Measurements from ENCODE around the gene ADARB2. TPM values are rescaled to one million over a fixed set of nuclear protein-coding genes. Genes with fewer than 3 reads are reported as not detected.
"Not testable (repeated sequence)": the region's sequence is repeated elsewhere in the genome, so short reads cannot be mapped to it uniquely, and the experiment has no call there.

Gene ADARB2
- total RNA-seq, 1 experiment from 2014 or later = 0.11 TPM

DNA sequence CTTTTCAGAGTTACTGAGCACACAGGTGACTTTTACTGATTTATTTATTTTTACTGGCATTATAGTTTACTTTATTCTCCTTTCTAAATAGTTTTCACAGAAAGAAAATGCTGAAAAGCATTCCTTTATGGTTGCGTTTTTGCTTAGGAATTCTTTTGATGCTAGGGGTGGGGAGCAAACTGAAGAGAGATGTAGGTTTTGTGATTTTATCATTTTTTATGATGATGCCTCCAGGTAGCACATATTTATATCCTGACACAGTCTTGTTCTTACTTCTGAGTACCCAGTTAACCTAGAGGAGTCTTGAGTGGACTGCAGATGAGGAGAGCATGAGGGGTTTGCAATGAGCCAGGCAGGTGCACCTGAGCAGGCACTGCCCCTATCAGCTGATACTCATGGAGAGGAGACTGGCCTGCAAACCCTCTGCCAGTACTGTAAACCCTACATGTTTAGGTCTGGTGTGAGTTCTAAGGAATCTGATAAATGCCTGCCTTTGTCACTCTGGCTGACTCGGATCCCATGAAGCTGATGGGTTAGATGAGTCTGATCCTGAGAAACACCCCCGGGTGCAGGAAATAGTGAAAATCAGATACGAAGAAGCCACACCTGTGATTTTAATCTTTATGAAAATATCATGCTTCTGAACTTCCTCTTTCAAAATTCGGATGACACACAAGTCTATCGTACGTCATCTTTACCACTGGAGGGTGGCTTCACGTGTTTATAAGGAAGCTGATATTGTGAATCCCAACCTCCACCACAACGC lies 378.3 kb downstream of the ADARB2 start:
- DNase-seq (ENCODE audit: low read depth) = peak; percentile 29

DNA sequence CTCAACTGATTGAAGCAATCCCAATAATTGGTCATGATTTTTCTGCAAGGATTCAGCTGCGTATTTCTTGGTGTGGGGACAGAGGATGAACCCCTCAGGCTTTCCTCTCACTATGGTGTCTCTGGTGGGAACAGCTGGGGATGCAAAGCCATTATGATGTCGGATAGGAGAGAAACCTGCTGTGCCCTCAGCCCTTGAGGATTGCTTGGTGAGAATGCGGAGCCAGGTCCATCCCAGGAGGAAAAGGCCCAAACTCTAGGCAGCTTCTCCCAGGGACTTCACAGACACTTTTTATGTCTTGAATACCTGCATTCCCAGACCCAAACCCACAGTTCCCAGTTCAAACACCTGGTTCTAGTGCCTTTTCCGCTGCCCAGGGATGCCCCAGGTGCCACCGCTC lies 379.2 kb downstream of the ADARB2 start:
- DNase-seq (ENCODE audit: low read depth) = no peak

DNA sequence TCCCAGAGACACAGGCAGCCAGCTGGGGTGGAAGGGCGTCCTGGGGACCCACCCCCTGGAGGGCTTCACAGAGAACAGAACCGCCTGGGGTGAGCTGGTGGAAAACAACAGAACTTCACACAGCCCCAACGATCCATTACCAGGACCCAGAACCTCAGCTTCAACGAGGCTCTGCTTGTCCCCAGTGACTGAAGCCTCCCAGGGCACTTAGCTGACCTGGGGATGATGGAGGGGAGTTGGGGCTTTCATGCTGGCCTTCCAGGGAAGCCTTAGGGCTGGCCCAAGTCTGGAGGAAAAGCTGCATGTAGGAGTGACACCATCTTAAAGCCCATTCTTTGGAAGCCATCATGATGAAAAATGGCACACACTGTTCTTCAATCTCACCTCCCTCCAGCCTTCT lies 381.0 kb downstream of the ADARB2 start:
- no peak for DNase-seq (ENCODE audit: low read depth)

DNA sequence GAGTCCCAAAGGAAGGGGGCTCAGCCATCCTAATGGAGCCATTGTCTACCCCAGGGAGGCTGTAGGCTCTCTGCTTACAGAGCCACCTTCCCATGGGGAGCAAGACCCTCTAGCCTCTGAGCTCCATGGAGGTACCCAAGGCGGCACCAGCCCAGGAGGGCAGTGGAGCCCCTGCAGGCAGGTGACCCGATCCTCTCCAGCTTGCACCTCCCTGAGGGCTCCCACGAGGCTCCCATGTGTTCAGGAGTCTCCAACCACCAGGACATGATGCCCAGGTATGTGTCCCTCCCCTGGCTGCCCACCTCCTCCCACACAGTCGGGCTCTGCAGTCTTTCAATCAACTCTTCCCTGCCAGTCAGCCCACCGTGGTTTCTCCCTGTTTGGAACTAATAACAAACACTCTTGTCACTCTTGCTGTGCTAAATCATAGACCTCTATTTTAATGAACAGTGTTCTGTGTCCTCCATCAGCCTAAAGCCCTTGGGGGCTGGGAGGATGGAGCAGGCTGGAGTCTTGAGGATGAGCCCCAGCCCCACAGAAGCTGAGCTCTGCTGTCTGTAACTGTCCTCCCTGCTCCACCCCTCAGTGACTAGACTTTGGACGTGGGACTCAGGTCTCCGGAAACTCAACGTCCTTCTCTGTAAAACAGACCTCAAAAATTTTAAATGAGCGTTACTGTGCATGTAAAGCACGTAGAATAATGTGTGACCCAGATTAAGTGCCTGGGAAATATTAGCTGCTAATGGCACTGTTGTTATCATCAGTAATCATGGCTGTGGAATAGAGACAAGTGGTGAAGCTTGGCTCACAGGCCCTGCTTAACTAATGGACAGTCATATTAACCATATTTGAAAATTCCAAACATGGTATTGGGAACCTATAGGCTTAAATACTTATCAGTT lies 382.3 kb downstream of the ADARB2 start:
- no peak for DNase-seq (ENCODE audit: low read depth)

DNA sequence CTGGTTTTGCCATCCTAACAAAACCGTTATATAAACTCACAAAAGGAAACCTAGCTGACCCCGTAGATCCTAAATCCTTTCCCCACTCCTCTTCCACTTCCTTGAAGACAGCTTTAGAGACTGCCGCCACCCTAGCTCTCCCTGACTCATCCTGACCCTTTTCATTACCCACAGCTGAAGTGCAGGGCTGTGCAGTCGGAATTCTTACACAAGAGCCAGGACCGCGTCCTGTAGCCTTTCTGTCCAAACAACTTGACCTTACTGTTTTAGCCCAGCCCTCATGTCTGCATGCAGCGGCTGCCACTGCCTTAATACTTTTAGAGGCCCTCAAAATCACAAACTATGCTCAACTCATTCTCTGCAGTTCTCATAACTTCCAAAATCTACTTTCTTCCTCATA lies 385.0 kb downstream of the ADARB2 start:
- DNase-seq (ENCODE audit: low read depth) = peak; percentile 17

DNA sequence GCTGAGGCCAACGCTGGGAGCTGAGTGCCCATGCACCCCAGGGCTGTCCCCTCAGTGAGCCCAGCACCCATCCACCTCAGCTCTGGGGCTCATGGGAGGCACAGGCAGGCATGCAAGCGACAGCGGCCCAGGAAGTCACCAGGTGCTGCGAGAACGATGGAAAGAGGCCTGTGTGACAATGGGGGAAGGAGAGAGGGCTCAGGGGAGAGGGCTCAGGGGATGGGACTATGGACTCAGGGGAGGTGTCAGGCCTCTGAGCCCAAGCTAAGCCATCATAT lies 388.6 kb downstream of the ADARB2 start:
- DNase-seq (ENCODE audit: low read depth) = no peak

DNA sequence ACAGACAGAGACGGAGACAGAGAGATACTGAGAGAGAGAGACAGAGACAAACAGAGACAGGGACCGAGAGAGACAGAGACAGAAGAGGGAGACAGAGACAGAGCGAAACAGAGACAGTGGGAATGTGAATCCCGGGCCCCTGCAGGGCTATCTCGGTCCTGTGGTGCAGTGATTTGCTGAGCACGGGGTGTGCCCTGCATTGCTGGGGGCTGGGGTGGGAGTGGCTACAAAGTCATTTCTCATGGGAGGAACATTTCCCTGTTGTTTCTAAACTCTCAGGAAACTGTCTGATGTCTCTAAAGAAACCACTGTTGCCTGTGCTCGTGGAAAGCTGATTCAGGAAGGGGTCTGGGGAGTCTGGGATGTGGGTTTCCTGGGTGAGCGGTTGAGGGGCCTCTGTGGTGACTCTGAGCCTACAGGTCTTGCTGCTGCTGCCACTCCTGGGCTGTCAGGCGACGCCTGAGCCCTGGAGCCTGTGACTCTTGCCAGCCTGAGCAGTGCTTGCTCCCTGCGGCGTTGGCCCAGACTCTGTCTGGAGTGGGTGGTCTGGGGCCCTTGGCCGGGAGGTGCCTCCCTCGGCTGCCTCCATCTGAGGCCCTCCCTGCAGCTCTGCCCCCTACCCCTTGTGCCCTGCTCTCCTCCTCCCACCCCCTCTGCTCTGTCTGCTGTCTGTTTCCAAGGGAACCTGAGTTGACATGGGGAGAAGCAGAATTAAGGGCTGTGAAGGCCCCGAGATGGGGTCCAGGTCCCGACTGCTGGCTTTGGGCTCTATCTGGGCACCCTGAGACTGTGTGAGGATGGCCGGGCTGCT lies 389.2 kb downstream of the ADARB2 start:
- DNase-seq (ENCODE audit: low read depth) = no peak

DNA sequence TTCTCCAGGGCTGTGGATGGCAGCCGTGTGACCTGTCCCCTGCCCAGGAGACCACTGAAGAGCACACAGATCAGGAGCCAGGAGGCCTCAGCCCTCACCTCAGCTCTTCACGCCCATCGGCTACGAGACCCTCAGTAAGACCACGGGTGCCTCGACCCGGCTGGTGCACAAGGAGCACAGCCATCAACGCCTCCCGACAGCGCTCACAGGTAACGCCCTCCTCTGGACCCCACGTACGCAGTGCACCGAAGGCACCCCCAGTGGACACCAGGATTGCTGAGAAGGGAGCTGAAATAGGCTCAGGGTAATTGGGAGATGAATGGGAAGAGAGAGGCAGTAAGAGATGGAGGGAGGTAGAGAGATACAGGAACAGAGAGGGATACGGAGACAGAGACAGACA lies 389.8 kb downstream of the ADARB2 start:
- DNase-seq (ENCODE audit: low read depth) = no peak

DNA sequence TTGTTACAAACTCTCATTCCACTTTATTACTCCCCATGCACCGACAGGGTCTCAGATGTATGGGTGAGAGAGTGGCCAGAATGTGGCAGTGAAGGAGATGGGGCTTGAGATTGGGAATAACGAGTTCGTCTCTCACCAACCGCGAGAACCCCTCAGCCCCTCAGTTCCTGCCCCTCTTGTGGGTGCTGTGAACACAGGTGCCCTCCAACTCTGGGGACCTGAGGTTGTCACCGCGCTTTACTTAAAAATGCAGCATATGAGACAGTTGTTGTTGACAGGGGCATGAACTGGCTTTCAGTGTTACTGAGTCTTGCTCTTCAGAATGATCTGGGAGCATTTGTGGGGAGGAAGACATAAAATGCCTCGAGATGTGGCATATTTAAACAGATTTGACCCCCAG lies 391.1 kb downstream of the ADARB2 start:
- DNase-seq (ENCODE audit: low read depth) = no peak

DNA sequence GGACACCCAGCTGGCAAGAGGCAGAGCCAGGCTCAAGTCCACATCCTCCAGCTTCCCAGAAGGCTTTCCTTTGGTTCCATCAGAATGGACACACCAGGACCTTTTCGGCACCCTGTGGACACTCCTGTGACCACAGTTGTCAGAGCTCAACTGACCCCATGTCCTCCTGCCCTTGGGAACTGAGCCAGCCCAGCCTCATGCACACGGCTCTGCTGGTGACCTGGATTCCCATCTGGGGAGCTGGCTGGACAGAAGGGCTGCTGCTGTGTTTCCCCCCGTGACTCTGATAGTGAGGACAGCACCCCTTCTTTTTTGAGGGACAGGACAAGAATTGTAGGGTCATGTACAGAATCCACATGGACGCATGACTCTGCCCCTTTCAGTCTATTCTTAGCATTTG lies 392.0 kb downstream of the ADARB2 start:
- no peak for DNase-seq (ENCODE audit: low read depth)

DNA sequence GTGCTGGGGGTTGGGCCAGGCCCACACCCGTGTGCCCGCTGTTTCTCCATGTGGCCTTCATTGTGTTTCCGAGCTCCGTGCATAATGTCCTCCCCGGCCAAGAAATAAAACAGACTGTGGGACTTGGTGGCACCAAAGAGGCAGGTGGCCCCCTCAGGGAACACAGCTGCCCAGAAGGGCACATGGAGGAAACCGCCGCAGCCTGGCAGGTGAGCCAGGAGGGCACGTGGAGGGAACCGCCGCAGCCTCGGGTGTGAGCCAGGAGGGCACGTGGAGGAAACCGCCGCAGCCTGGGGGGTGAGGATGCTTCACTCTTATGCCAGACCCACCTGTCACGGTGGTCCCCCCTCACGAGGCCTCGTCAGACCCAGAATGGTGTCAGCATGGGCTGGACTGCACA lies 392.5 kb downstream of the ADARB2 start:
- no peak for DNase-seq (ENCODE audit: low read depth)

DNA sequence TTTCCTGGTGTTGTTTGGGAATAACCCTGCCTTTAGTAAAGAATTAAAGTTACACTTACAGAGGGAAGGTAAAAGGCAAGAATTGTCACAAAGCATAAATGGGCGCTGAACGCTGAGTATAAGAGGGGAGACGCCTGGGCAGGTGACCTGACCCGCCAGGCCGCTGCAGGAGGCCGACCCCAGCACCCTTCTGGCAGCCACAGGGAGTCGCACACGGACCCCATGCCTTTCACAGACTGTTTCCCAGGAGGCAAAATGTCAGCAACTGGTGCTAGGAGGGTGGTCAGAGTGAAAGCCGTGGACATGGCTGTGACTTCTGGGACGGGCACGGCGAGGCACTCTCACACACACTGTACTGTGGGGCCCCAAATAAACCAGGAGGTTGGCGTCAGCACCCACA lies 392.9 kb downstream of the ADARB2 start:
- DNase-seq (ENCODE audit: low read depth) = no peak

DNA sequence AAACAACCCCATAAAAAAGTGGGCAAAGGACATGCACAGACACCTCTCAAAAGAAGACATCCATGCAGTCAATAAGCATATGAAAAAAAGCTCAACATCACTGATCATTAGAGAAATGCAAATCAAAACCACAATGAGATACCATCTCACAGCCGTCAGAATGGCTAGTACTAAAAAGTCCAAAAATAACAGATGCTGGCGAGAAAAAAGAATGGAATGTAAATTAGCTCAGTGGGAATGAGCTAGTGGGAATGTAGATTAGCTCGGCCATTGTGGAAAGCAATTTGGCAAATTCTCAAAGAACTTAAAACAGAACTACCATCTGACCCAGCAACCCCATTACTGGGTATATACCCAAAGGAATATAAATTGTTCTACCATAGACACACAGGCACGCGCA lies 394.1 kb downstream of the ADARB2 start:
- DNase-seq (ENCODE audit: low read depth) = no peak

DNA sequence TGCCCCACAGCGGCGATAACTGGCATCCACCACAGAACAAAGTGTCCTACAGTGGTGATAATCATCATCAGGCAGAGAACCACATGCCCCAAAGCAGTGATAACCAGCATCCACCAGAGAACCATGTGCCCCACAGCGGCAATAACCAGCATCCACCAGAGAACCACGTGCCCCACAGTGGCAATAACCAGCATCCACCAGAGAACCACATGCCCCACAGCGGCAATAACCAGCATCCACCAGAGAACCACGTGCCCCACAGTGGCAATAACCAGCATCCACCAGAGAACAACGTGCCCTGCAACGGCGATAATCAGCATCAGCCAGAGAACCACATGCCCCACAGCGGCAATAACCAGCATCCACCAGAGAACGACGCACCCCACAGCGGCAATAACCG lies 396.3 kb downstream of the ADARB2 start:
- DNase-seq (ENCODE audit: low read depth) = not testable (repeated sequence)

DNA sequence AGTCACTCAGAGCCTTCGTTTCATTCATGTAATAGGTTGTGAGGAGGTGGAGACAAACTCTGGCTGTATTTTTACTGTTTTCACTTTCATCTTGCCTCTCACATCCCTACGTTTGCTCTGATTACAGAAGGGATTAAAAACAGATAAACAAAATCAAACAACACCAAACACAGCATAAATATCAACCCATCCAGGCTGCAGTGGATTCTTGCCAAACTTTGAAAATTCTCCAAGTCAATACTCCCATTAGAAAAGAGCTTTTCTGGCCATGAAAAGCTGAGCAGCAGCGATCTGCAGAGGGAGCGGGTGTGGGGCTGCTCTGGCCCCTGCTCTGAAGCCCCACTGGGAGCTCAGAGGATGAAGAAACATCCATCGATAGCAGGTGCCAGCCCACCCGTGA lies 397.9 kb downstream of the ADARB2 start:
- no peak for DNase-seq (ENCODE audit: low read depth)

DNA sequence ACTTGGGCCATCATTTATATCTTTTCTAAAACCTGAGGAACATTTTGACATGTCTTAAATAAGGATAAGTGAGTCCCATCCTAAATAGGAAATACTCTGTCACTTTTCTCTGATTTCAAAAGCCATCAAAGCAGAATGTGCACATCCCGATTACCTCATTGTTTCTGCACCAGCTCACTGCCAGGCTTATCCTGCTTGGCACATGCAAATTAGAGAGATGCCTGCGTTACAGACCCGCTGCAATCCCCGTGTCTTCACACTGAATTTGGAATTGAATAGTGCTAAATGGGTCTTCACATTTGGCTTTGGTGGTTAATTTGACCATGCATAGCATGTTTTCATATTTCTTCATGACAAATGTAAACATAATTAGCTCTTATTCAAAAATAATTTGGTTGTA lies 401.7 kb downstream of the ADARB2 start:
- DNase-seq (ENCODE audit: low read depth) = no peak

DNA sequence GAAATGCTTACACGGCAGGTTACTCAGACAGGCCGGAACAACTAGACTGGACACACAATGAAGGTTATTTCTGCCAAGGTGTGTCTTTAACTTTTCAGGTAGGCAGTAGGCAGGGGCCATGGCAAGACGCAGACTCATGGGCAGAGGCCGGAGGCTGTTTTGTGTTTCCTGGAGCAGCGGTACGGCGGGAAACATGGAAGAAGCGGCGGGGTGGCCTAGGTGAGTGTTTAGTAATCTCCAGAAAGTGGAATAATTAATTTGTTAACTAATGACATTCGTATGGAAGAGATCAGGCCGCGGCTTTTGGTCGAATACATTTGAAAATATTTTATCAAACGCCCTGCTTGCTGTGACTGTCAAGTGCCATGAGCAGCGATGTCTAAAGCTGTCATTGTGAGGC lies 403.3 kb downstream of the ADARB2 start:
- no peak for DNase-seq (ENCODE audit: low read depth)

DNA sequence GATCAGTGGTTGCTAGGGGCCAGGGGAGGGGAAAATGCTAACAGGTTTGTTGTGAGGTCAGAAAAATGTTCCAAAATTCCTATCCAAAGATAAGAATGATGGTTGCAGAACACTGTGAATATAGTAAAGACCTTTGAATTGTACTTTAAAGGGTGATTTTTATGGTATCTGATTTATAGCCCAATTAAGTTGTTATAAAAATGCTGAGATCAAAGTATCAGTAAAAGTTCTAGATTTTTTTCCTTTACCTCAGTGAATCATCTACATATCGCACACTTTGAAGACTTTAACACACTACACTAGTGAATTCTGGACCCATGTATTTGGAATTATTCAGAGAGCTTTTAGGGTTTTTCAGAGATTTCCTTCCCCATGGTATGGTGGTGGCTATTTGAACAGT lies 405.8 kb downstream of the ADARB2 start:
- no peak for DNase-seq (ENCODE audit: low read depth)

DNA sequence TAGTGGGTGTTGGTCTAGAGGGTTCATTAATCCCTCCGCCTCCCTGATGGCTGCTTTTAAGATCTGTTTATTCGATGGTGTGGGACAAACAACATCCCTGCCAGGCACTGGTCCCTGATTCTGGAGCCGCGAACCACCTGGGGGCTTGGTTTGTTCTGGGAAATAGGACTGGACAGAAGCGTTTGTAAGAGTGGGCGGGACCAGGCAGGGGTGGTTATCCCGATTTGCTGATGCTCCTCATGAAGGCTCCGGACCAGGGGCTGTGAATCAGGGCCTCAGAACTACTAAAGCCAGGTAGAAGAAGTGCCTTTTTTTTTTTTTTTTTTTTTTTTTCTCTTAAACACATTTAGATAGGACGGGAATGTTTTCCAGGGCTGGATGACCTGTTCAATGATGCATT lies 407.7 kb downstream of the ADARB2 start:
- DNase-seq (ENCODE audit: low read depth) = no peak

DNA sequence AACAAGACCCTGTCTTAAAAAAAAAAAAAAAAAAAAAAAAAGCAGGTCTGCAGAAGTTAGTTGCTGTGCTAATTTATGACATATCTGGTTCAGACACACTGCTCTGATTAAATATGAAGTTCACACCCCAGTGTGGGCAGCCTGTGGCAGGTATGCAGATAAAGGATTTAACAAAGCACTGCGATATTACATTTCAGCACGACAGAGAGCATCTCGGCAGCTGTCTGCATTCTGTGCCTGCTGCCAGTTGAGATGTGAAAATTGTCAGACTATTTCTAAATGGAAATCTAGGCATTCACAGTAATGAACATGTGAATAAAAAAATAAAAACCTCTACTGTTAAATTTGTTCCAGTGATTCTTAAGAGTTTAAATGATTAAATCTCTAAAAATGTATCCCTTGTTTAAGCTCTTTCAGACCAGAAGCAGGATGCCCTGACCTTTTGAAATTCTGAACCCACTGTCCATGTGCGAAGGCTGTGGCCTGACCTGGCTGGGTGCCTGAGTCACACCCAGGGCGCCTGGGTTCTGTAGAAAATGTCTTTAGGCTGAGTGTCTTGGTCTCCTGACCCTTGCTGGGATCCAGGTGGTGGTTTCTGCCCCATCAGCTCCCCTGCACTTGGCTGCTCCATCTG lies 408.2 kb downstream of the ADARB2 start:
- DNase-seq (ENCODE audit: low read depth) = no peak

DNA sequence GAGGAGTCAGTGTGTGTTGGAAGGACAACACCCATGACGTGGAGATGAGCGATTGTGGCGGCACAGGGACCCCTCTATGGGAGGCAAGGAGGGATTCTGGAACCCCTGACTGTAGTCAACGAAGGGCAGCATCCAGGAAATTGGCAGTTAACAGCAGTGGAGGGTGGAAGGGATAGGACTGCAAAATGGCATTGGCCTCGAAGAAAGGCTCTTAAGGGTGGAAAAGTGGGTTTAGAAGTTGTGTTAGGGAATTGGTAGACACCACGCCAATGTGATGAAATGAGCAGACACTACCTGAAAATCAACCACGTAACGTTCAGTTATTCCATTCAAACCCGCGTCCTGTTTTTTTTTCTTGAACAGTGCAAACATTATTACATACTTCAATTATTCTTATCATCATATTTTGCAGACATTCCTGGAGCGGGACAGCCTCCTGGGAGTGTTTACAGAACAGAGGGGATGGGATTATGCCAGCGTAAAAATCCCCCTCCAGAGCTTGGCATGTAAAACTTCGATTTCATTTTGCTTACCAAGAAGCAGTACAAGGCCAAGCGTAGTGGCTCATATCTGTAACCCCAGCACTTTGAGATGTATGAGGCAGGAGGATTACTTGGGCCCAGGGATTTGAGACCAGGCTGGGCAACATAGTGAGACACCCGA lies 409.0 kb downstream of the ADARB2 start:
- DNase-seq (ENCODE audit: low read depth) = no peak

DNA sequence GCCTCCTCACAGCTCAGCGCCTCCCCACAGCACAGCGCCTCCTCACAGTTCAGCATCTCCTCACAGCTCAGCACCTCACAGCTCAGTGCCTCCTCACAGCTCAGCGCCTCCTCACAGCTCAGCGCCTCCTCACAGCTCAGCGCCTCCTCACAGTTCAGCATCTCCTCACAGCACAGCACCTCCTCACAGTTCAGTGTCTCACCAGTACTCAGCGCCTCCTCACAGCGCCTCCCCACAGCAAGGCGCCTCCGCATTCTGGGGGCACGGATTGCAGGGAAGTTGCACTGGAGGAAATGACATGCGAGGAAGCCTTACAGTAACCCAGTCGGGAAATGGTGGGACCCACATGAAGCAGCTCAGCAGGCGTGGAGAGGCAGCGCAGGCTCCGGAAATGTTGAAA lies 409.6 kb downstream of the ADARB2 start:
- peak; percentile 25 for DNase-seq (ENCODE audit: low read depth)
